Liver (tissue), 9 donors: ENCODE data around the gene CASTOR2. TPM values are rescaled to one million over a fixed set of nuclear protein-coding genes. Genes with fewer than 3 reads are reported as not detected.
"Not testable (repeated sequence)": the region's sequence is repeated elsewhere in the genome, so short reads cannot be mapped to it uniquely, and the experiment has no call there.

Experiments
- DNase-seq: peaks from one replicate; pipeline ENCODE4 v3.0.0-alpha.2; 2017; ENCODE audit warnings: low spot score
- H3K27ac ChIP-seq, 2 donors: one replicate each; pipeline ENCODE4 v1.7.0; 2013; ENCODE audit warnings: inconsistent platforms in 2 of 2, low read length in 2 of 2, control low read depth in 1 of 2, low read depth in 1 of 2, mild to moderate bottlenecking in 1 of 2
- H3K27me3 ChIP-seq, 4 donors: one replicate each; pipeline versions ENCODE4 v1.6.1 to v1.7.0; 2013; ENCODE audit warnings: low read length in 3 of 4, inconsistent platforms in 1 of 4, mild to moderate bottlenecking in 1 of 4, moderate library complexity in 1 of 4; ENCODE audit not compliant: control insufficient read depth in 4 of 4, insufficient read depth in 4 of 4
- H3K36me3 ChIP-seq, 4 donors: one replicate each; pipeline versions ENCODE4 v1.6.1 to v1.7.0; 2013; ENCODE audit warnings: low read length in 3 of 4, mild to moderate bottlenecking in 3 of 4, low read depth in 1 of 4, moderate library complexity in 1 of 4; ENCODE audit not compliant: control insufficient read depth in 4 of 4, insufficient read depth in 3 of 4
- H3K4me1 ChIP-seq, 4 donors: one replicate each; pipeline versions ENCODE4 v1.6.1 to v1.7.0; 2013; ENCODE audit warnings: low read length in 3 of 4, mild to moderate bottlenecking in 3 of 4, moderate library complexity in 1 of 4; ENCODE audit not compliant: control insufficient read depth in 4 of 4, insufficient read depth in 4 of 4
- H3K4me3 ChIP-seq, 3 donors: one replicate each; pipeline versions ENCODE4 v1.6.1 to v1.7.0; 2013; ENCODE audit warnings: low read length in 3 of 3, control low read depth in 1 of 3, low read depth in 1 of 3, mild to moderate bottlenecking in 1 of 3
- H3K9ac ChIP-seq, 2 donors: one replicate each; pipeline ENCODE4 v1.7.0; 2013; ENCODE audit warnings: low read length in 2 of 2, mild to moderate bottlenecking in 2 of 2, moderate library complexity in 2 of 2, control low read depth in 1 of 2, low read depth in 1 of 2
- H3K9me3 ChIP-seq, 4 donors: one replicate each; pipeline versions ENCODE4 v1.6.1 to v1.7.0; 2013; ENCODE audit warnings: low read length in 3 of 4; ENCODE audit not compliant: control insufficient read depth in 4 of 4
- FOXA1 ChIP-seq: IDR thresholded peaks from 2 replicates; pipeline ENCODE4 v1.6.1; 2016; ENCODE audit warnings: antibody characterized with exemption
- GABPA ChIP-seq, 2 donors: IDR thresholded peaks in 1 of 2; conservative IDR thresholded peaks in 1 of 2; 2 replicates each; pipeline ENCODE4 v1.6.1; 2016; ENCODE audit warnings: antibody characterized with exemption in 2 of 2, mild to moderate bottlenecking in 1 of 2, moderate library complexity in 1 of 2
- HNF4A ChIP-seq, 2 donors: conservative IDR thresholded peaks; 2 replicates each; pipeline ENCODE4 v1.6.1; 2016; ENCODE audit warnings: antibody characterized with exemption in 2 of 2, mild to moderate bottlenecking in 2 of 2
- WGBS: extraction: QIAGEN DNeasy Blood & Tissue Kit; methylation state at CpG from one replicate; pipeline ENCODE4 v1.1.7; 2013; 5-methylcytosine and 5-hydroxymethylcytosine counted together
- polyA plus RNA-seq, 2 donors: library from polyadenylated mRNA; stranded (reverse) in 1 of 2; unstranded in 1 of 2; fragments of 200-250 nt in 1 of 2; fragments of >200 nt in 1 of 2; fragmentation: Nextera tagmentation in 1 of 2; extraction: Ambion mirVana in 1 of 2; gene quantifications; one replicate each; pipeline versions ENCODE4 v1.2.1 to v1.2.3, GENCODE V29; 2013 to 2015
- total RNA-seq, 2 donors: library from RNA; depleted of rRNA; stranded (reverse); fragments of >200 nt; gene quantifications; one replicate each; pipeline ENCODE4 v1.2.3, GENCODE V29; 2014
- TF ChIP-seq, protein P1 (sequence below): IDR thresholded peaks from 2 replicates; pipeline ENCODE4 v1.6.1; 2016; ENCODE audit warnings: antibody characterized with exemption, mild to moderate bottlenecking
- donor health status: healthy.
- donor health status: healthy.
- donor health status: healthy.
- donor health status: healthy.
- donor health status: healthy.

Gene CASTOR2
- total and polyA plus RNA-seq, 4 donors, result 0.17 to 5.0 (median 1.4) TPM

GRCh38 chr7:74994869-74995543 is 30.5 kb downstream of the CASTOR2 start:
- WGBS, result 92% methylated on average over 17 of the region's 17 CpGs
- DNase-seq, H3K27ac ChIP-seq, H3K4me3 ChIP-seq, H3K9ac ChIP-seq, H3K36me3 ChIP-seq, H3K27me3 ChIP-seq, H3K4me1 ChIP-seq, H3K9me3 ChIP-seq: not testable (repeated sequence)

DNA sequence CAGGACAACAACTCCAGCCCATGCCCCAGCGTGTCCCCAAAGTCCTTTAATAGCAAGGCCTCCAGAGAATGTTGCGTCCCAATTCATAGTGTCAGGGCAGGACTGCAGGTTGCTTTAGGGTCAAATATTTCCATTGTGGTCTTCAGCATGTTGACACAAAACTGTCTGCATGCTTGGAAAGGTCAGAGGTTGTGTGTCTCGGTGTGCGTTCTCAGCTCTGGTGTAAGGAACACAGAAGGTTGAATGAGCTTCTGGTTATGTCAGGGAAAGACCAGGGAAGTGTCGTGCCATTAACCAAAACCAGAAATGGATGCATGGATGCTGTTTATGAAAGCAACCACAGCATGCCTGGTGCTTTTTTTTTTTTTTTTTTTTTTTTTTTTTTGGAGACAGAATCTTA is 31.9 kb downstream of the CASTOR2 start:
- H3K9ac ChIP-seq, DNase-seq, H3K9me3 ChIP-seq, H3K4me3 ChIP-seq, H3K27ac ChIP-seq, H3K36me3 ChIP-seq, H3K27me3 ChIP-seq, H3K4me1 ChIP-seq: not testable (repeated sequence)
- WGBS, result 90% methylated on average over 5 of the region's 5 CpGs

DNA sequence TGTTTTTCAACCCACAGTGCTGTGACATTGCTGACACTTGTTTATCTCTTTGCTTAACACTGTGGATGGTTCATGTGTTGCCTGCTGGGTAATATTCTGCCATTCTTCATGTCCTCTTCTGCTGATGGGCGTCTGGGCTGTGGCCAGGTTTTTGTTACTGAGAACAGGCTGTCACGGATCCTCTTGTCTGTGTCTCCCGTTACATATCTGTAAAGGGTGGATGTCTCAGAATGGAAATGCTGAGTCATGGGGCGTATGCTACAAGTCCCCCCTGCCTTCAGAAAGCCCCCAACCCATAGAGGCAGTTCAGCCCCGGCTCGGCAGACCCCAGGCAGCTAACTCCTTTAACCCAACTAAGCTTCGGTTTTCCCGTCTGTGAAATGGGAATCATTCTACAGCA is 33.3 kb downstream of the CASTOR2 start:
- 81% methylated on average over 8 of the region's 8 CpGs for WGBS
- not testable (repeated sequence) for H3K27ac ChIP-seq

GRCh38 chr7:75001356-75001755 is 36.9 kb downstream of the CASTOR2 start:
- 96% methylated on average over 8 of the region's 8 CpGs for WGBS
- H3K27ac ChIP-seq, DNase-seq: not testable (repeated sequence)

More for the DNA sequence above, 33.3 kb downstream of the CASTOR2 start:
- H3K27me3 ChIP-seq, H3K4me3 ChIP-seq, H3K9me3 ChIP-seq, H3K4me1 ChIP-seq, DNase-seq, H3K36me3 ChIP-seq, H3K9ac ChIP-seq: not testable (repeated sequence)

DNA sequence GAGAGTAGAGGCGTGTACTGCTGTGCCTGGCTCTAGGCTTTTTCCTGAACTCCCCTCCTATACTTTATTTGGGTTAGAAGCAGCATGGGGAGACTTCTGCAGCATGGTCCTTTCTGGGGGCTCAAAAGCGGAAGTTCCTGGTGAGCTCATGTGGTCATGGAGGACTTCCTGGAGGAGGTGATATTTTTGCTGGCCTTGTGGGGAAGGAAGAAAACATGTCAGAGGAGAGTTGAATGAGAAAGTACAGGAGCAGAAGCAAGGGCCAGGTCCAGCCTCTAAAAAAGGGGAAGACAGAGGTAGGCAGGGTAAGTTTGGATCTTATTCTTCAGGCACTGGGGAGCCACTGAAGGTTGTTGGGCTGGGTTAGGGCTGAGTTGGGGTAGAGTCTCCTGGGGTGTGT is 45.5 kb downstream of the CASTOR2 start:
- H3K9ac ChIP-seq, result no peak overlapping the region

More at GRCh38 chr7:75001356-75001755, 36.9 kb downstream of the CASTOR2 start:
- H3K4me3 ChIP-seq, H3K36me3 ChIP-seq, H3K9ac ChIP-seq, H3K4me1 ChIP-seq, H3K27me3 ChIP-seq, H3K9me3 ChIP-seq: not testable (repeated sequence)

More for the DNA sequence above, 45.5 kb downstream of the CASTOR2 start:
- no peak overlapping the region for H3K4me3 ChIP-seq
- WGBS, result 95% methylated on average over 2 of the region's 2 CpGs
- H3K4me1 ChIP-seq, result no peaks in the 10 kb centered on the region
- H3K27me3 ChIP-seq, result no peaks in the 10 kb centered on the region
- no peak overlapping the region for H3K27ac ChIP-seq
- H3K9me3 ChIP-seq, result no peaks in the 10 kb centered on the region
- TF ChIP-seq GABPA (IDR thresholded peaks at IDR 0.05 in 1 of 2, conservative IDR thresholded peaks at IDR 0.05 in 1 of 2), result no peak
- no peak for TF ChIP-seq FOXA1
- no peak for TF ChIP-seq HNF4A (conservative IDR thresholded peaks at IDR 0.05)
- TF ChIP-seq, protein P1, sequence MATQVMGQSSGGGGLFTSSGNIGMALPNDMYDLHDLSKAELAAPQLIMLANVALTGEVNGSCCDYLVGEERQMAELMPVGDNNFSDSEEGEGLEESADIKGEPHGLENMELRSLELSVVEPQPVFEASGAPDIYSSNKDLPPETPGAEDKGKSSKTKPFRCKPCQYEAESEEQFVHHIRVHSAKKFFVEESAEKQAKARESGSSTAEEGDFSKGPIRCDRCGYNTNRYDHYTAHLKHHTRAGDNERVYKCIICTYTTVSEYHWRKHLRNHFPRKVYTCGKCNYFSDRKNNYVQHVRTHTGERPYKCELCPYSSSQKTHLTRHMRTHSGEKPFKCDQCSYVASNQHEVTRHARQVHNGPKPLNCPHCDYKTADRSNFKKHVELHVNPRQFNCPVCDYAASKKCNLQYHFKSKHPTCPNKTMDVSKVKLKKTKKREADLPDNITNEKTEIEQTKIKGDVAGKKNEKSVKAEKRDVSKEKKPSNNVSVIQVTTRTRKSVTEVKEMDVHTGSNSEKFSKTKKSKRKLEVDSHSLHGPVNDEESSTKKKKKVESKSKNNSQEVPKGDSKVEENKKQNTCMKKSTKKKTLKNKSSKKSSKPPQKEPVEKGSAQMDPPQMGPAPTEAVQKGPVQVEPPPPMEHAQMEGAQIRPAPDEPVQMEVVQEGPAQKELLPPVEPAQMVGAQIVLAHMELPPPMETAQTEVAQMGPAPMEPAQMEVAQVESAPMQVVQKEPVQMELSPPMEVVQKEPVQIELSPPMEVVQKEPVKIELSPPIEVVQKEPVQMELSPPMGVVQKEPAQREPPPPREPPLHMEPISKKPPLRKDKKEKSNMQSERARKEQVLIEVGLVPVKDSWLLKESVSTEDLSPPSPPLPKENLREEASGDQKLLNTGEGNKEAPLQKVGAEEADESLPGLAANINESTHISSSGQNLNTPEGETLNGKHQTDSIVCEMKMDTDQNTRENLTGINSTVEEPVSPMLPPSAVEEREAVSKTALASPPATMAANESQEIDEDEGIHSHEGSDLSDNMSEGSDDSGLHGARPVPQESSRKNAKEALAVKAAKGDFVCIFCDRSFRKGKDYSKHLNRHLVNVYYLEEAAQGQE, result no peak
- H3K36me3 ChIP-seq, result no peaks in the 10 kb centered on the region
- no peak for DNase-seq
